ENCODE data around the gene HHIPL1. TPM values are rescaled to one million over a fixed set of nuclear protein-coding genes. Genes with fewer than 3 reads are reported as not detected.
A peak's percentile ranks its signal among the peaks of the same experiment; 100 is the strongest.

Gene HHIPL1
- under 1 TPM; 0.12 to 0.21 TPM for total RNA-seq
- 0.12 to 0.15 reads per million in 2 donors for total RNA-seq

GRCh38 chr14:99644723-99645544, at the start of gene HHIPL1:
TSS of gene HHIPL1 (plus strand) at chr14:99645129. CDS start at chr14:99645208, 79 bp downstream.
- H3K4me1 Mint-ChIP-seq, result peaks cover 6% of the 10 kb centered on the region
- H3K27ac Mint-ChIP-seq, result no peak within 1 kb of the TSS
- no peak for DNase-seq
- no peak for ATAC-seq
- peaks cover 3% of the 10 kb centered on the region for H3K36me3 Mint-ChIP-seq (ENCODE audit: low read depth)
- H3K9me3 ChIP-seq (ENCODE audit: control insufficient read depth, low read length, poor library complexity, severe bottlenecking), result no peaks in the 10 kb centered on the region
- H3K4me3 Mint-ChIP-seq, result peak within 1 kb of the TSS; percentile 56
- peaks cover 44% of the 10 kb centered on the region for H3K27me3 Mint-ChIP-seq

- no peaks in the 10 kb centered on the region for H3K36me3 Mint-ChIP-seq (ENCODE audit: low read depth)
- peak overlapping the region; percentile 89 for H3K27ac Mint-ChIP-seq
- ATAC-seq (no peak), DNase-seq (no peak)
- peaks cover 29% of the 10 kb centered on the region for H3K4me1 Mint-ChIP-seq
- peak overlapping the region; percentile 85 for H3K4me3 Mint-ChIP-seq
- H3K9me3 ChIP-seq (ENCODE audit: control insufficient read depth, low read length, poor library complexity, severe bottlenecking), result no peaks in the 10 kb centered on the region
- no peaks in the 10 kb centered on the region for H3K27me3 Mint-ChIP-seq
These were observed 49.4 kb upstream of the HHIPL1 start for GRCh38 chr14:99595524-99595923.

DNA sequence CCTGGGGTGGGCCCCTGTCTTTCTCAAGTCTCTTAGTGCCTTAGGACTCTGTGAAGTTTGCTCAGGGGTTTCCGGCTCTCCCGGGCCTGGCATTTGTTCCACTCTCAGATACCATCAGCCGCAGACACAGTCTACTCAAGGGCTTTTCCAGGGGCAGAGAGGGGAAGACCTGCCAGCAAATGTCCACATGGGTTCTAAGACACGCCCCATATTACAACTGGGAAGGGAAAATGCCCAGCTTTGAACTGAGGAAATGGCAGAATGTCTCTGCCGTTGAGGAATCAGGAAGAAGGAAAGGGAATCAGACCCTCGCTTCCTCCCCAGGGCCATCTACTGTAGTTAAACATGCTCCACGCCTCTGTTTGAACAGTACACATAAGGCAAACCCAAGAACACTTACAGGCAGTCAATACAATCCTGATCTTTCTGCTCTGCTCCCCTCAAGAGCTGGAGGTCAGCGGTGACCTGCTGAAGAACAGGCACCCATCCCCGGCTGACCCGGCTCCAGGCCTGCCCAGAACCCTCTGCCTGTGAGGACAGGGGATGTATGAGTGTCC, 48.8 kb upstream of the HHIPL1 start:
- Mint-ChIP-seq H3K36me3 (ENCODE audit: low read depth) (no peaks in the 10 kb centered on the region), H3K27me3 (no peaks in the 10 kb centered on the region), H3K4me3 (no peak overlapping the region), H3K27ac (peak overlapping the region; percentile 89), H3K4me1 (peaks cover 32% of the 10 kb centered on the region)
- no peaks in the 10 kb centered on the region for H3K9me3 ChIP-seq (ENCODE audit: control insufficient read depth, low read length, poor library complexity, severe bottlenecking)
- ATAC-seq (no peak), DNase-seq (no peak)

DNA sequence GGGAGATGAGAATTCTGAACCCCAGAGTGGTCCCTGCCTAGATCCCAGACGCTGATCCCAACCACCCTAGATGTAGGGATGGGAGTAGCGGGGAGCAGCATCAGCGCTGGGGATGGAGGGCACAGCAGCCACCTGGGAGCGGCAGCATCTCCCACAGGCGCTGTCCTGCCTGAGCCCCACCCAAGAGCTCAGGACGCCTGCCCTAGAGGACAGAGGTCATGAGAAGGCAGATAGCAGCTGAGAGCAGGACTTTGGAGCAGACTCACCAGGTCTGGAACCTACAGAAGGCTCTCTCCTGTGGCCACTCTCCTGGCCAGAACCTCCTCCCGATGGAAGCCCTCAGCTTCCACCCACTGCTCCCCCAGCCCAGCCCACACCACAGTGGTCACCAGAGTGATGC, 48.2 kb upstream of the HHIPL1 start:
- no peaks in the 10 kb centered on the region for H3K36me3 Mint-ChIP-seq (ENCODE audit: low read depth)
- no peaks in the 10 kb centered on the region for H3K27me3 Mint-ChIP-seq
- ATAC-seq (no peak), DNase-seq (no peak)
- H3K4me3 Mint-ChIP-seq, result no peak overlapping the region
- H3K4me1 Mint-ChIP-seq, result peaks cover 37% of the 10 kb centered on the region
- no peaks in the 10 kb centered on the region for H3K9me3 ChIP-seq (ENCODE audit: control insufficient read depth, low read length, poor library complexity, severe bottlenecking)
- H3K27ac Mint-ChIP-seq, result peak overlapping the region; percentile 89

DNA sequence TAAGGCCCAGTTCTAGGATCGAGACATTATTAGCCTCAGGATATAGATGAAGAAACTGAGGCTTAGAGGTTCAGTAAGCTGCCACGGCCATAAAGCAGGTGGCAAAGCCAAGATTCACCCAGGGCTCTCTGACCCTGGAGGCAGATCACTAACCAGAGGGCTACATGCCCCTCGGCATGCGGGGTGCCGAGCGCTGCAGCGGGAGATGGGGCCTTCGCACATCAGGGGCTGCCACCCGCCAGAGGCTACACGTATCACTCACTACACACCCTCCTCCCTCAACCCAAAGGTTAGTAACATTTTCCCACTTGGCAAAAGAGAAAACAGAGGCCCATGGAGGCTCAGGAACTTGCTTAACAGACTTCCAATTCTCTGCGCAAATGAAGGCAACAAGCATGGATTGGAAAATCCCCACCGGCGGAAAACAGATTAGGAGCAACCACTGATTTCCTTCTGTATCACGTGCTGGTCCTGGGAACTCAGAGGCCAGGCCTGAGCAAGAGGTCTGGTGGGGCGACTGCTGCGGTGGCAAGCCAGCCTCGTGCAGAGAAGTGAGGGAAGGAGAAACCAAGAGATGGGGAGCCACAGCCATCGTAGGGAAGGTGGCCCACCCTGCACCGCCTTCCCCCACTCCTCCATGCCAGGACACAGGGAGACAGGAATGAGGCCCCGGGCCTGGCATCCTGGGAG, 46.9 kb upstream of the HHIPL1 start:
- Mint-ChIP-seq H3K4me1 (peaks cover 40% of the 10 kb centered on the region), H3K27ac (peak overlapping the region; percentile 27), H3K27me3 (no peaks in the 10 kb centered on the region), H3K4me3 (no peak overlapping the region), H3K36me3 (ENCODE audit: low read depth) (no peaks in the 10 kb centered on the region)
- ATAC-seq, result no peak
- no peaks in the 10 kb centered on the region for H3K9me3 ChIP-seq (ENCODE audit: control insufficient read depth, low read length, poor library complexity, severe bottlenecking)
- no peak for DNase-seq

- Mint-ChIP-seq H3K4me1 (peaks cover 40% of the 10 kb centered on the region), H3K4me3 (no peak overlapping the region), H3K27ac (no peak overlapping the region), H3K27me3 (no peaks in the 10 kb centered on the region), H3K36me3 (ENCODE audit: low read depth) (no peaks in the 10 kb centered on the region)
- DNase-seq (no peak), ATAC-seq (no peak)
- H3K9me3 ChIP-seq (ENCODE audit: control insufficient read depth, low read length, poor library complexity, severe bottlenecking), result no peaks in the 10 kb centered on the region
These were observed 46.2 kb upstream of the HHIPL1 start for GRCh38 chr14:99598774-99599173.

DNA sequence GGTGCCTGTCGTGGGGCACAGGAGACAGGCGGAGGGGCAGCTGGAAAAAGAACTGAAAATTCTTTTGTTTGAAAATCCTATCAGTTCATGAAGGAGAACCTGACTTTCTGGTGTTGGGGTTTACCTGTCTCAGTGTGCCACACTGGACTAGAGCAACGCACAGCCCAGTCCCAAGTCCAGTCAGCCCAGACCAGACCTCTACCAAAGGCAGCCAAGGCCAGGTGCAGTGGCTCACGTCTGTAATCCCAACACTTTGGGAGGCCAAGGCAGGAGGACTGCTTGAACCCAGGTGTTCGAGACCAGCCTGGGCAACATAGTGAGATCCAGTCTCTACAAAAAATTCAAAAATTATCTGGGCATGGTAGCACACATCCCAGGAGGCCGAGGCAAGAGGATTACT, 45.5 kb upstream of the HHIPL1 start:
- DNase-seq (no peak), ATAC-seq (no peak)
- Mint-ChIP-seq H3K27me3 (no peaks in the 10 kb centered on the region), H3K4me1 (peaks cover 40% of the 10 kb centered on the region), H3K4me3 (no peak overlapping the region), H3K36me3 (ENCODE audit: low read depth) (no peaks in the 10 kb centered on the region), H3K27ac (no peak overlapping the region)
- no peaks in the 10 kb centered on the region for H3K9me3 ChIP-seq (ENCODE audit: control insufficient read depth, low read length, poor library complexity, severe bottlenecking)

DNA sequence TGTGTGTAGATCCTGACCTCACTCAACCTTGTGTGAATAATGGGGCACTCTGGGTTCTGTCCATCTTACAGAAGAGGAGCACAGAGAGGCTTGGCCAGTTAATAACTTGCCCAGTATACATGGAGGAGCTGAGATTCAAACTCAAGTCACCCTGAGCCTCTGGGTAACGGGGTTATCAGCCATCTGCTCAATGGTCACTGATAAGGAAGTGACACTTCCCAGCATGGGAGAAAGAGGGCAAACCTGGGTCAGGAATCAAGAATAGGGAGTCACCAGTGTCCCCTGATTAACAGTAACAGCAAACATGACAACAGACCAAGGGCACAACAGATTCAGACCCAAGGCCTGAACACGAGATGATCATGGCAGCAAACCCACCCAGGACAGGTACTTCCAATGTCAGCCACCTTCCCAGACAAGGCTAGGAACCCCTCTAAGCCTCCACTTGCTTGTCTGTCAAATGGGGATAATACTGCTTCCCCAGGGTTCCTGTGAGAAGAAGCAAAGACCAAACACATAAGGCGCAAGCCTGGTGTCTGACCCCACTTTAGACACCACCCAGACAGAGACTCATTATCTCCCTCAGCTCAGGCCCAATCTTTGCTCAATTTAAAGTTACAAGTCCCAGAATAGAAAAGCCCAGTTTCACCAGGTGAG, 44.6 kb upstream of the HHIPL1 start:
- Mint-ChIP-seq H3K4me3 (peak overlapping the region; percentile 21), H3K27me3 (no peaks in the 10 kb centered on the region), H3K27ac (no peak overlapping the region), H3K4me1 (peaks cover 31% of the 10 kb centered on the region), H3K36me3 (ENCODE audit: low read depth) (no peaks in the 10 kb centered on the region)
- DNase-seq (no peak), ATAC-seq (no peak)
- no peaks in the 10 kb centered on the region for H3K9me3 ChIP-seq (ENCODE audit: control insufficient read depth, low read length, poor library complexity, severe bottlenecking)

DNA sequence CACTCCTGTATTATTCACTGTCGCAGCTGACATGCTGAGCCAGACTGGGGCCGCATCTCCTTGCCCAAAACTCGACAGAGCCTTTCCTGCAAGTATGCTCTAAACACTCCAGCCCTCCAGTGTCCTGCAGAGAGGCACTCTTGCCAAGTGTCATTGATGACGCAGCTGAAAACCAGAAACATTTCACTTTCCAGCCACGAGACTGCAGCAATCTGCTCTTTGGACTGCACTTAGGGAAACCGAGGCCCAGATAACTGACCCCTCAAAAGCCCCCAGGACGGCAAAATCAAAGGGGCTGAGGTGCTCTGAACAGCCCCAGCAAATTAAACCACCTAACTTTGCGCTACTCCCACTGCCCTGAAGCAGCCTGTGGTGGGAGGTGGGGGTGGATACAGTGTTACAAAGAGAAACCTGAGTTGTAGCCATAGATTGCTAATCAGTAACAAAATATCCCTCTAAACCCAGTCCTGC, 43.5 kb upstream of the HHIPL1 start:
- no peak overlapping the region for H3K4me3 Mint-ChIP-seq
- H3K9me3 ChIP-seq (ENCODE audit: control insufficient read depth, low read length, poor library complexity, severe bottlenecking), result no peaks in the 10 kb centered on the region
- H3K27me3 Mint-ChIP-seq, result no peaks in the 10 kb centered on the region
- ATAC-seq, result no peak
- H3K4me1 Mint-ChIP-seq, result peaks cover 34% of the 10 kb centered on the region
- H3K36me3 Mint-ChIP-seq (ENCODE audit: low read depth), result no peaks in the 10 kb centered on the region
- DNase-seq, result no peak
- peak overlapping the region; percentile 67 for H3K27ac Mint-ChIP-seq

DNA sequence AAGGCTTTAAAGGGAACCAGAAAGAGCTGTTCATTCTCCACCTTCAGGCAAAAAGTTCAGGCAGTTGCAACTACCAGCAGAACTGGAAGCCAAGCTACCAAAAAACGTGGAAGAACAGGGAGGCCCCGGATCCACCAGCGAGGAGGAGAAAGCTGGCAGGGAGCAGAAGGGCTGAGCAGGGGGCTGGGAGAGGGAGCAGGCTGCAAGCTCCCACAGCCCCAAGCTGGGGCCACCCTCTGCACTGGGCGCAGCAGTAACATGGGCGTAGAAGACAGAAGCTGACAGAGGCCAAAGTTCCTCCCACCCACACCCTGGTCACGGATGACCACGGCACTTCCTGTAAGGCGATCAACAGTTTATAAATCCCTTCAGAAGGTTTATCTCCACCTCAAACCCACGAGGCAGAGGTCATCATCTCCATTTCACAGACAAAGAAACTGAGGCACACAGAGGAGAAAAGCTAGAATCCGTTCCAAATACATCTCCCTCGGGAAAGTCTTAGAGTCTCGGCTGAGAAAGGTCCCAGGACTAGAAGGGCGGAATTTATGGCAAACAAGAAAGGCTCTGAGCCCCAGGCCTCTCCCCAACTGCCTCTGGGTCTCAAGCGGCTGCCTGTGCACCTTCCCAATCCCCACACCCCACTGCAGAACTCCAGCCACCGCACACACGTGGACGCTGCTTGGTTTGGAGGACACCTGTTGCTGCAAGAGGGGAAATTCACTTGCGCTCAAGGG, 42.7 kb upstream of the HHIPL1 start:
- Mint-ChIP-seq H3K4me1 (peaks cover 33% of the 10 kb centered on the region), H3K36me3 (ENCODE audit: low read depth) (no peaks in the 10 kb centered on the region), H3K4me3 (peak overlapping the region; percentile 80), H3K27ac (peak overlapping the region; percentile 67), H3K27me3 (no peaks in the 10 kb centered on the region)
- H3K9me3 ChIP-seq (ENCODE audit: control insufficient read depth, low read length, poor library complexity, severe bottlenecking), result no peaks in the 10 kb centered on the region
- no peak for DNase-seq
- no peak for ATAC-seq

- no peak for DNase-seq
- Mint-ChIP-seq H3K4me1 (peaks cover 30% of the 10 kb centered on the region), H3K4me3 (peak overlapping the region; percentile 80), H3K27me3 (no peaks in the 10 kb centered on the region), H3K36me3 (ENCODE audit: low read depth) (no peaks in the 10 kb centered on the region), H3K27ac (no peak overlapping the region)
- ATAC-seq, result no peak
- no peaks in the 10 kb centered on the region for H3K9me3 ChIP-seq (ENCODE audit: control insufficient read depth, low read length, poor library complexity, severe bottlenecking)
These were observed 42.0 kb upstream of the HHIPL1 start for GRCh38 chr14:99602788-99603415.

Data from T-helper 17 cell (primary cell).